Lower leg skin (tissue), 4 donors: ENCODE data around the gene DTHD1. TPM values are rescaled to one million over a fixed set of nuclear protein-coding genes. Genes with fewer than 3 reads are reported as not detected.

Experiments
- DNase-seq, 2 donors: peaks; one replicate each; pipeline ENCODE4 v3.0.0-alpha.2; 2019; ENCODE audit warnings: low spot score in 2 of 2
- H3K4me3 ChIP-seq: fragments of 200-600 bp; sonication (generic); 2 replicates; pipeline ENCODE4 v1.5.1; 2017; ENCODE audit warnings: mild to moderate bottlenecking, low read depth; ENCODE audit not compliant: poor library complexity, severe bottlenecking
- POLR2A ChIP-seq, 2 donors: fragments of 450-650 bp; IDR thresholded peaks; one replicate each; pipeline ENCODE4 v1.6.1; 2016 to 2017; ENCODE audit warnings: antibody characterized with exemption in 2 of 2, mild to moderate bottlenecking in 1 of 2, moderate library complexity in 1 of 2
- WGBS, 2 donors: methylation state at CpG; one replicate each; pipeline ENCODE4 v1.1.5; 2018; 5-methylcytosine and 5-hydroxymethylcytosine counted together
- intact Hi-C: fragments of 100-400 bp; cut with DNase I; formaldehyde crosslinking; loops from one replicate; pipeline ENCODE4 v1.15.0; 2023; ENCODE audit warnings: low total_unique reads
- total RNA-seq, 4 donors: library from RNA; depleted of rRNA; stranded (reverse); fragments of >200 nt; gene quantifications; one replicate each; pipeline ENCODE4 v1.1.0, GENCODE V29; 2016
- TF ChIP-seq, protein P1 (sequence below), 3 donors: fragments of 450-650 bp; IDR thresholded peaks; one replicate each; pipeline ENCODE4 v1.5.1; 2016; ENCODE audit warnings: antibody characterized with exemption in 3 of 3, mild to moderate bottlenecking in 3 of 3, moderate library complexity in 2 of 3

Gene DTHD1
- total RNA-seq, 4 donors from 2014 or later: 0.16 TPM; not detected in 3

- intact Hi-C loops: no loop called here
- WGBS, 2 donors: 43 to 44% methylated on average over 1 of the region's 1 CpG
- DNase-seq: no peak
- TF ChIP-seq, protein P1, sequence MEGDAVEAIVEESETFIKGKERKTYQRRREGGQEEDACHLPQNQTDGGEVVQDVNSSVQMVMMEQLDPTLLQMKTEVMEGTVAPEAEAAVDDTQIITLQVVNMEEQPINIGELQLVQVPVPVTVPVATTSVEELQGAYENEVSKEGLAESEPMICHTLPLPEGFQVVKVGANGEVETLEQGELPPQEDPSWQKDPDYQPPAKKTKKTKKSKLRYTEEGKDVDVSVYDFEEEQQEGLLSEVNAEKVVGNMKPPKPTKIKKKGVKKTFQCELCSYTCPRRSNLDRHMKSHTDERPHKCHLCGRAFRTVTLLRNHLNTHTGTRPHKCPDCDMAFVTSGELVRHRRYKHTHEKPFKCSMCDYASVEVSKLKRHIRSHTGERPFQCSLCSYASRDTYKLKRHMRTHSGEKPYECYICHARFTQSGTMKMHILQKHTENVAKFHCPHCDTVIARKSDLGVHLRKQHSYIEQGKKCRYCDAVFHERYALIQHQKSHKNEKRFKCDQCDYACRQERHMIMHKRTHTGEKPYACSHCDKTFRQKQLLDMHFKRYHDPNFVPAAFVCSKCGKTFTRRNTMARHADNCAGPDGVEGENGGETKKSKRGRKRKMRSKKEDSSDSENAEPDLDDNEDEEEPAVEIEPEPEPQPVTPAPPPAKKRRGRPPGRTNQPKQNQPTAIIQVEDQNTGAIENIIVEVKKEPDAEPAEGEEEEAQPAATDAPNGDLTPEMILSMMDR (IDR thresholded peaks at IDR 0.05): no peak
- no peak for TF ChIP-seq POLR2A (IDR thresholded peaks at IDR 0.05)
- H3K4me3 ChIP-seq: no peak overlapping the region
Observed at GRCh38 chr4:36392024-36392423, 110.6 kb downstream of the DTHD1 start.

- no peak for TF ChIP-seq POLR2A (IDR thresholded peaks at IDR 0.05)
- TF ChIP-seq, protein P1 (IDR thresholded peaks at IDR 0.05): no peak
- no peak for DNase-seq
- WGBS, 2 donors: 81 to 82% methylated on average over 4 of the region's 4 CpGs
Observed at GRCh38 chr4:36392916-36393315, 111.5 kb downstream of the DTHD1 start.

More at GRCh38 chr4:36392916-36393315, 111.5 kb downstream of the DTHD1 start:
- H3K4me3 ChIP-seq: no peak overlapping the region
- intact Hi-C loops: no loop called here

Other genes with a start within 250 kb of the DTHD1 start
- gene ARAP2, start 37.1 kb upstream of the DTHD1 start, total RNA-seq: 100 to 1,000 TPM in 3 of 4 donors, 10 to 100 TPM in 1; 82.8 to 136 (median 105) TPM